Keratinocyte (primary cell): ENCODE results near the gene GUF1. TPM values are rescaled to one million over a fixed set of nuclear protein-coding genes. Genes with fewer than 3 reads are reported as not detected.

Experiments used
- DNase-seq: peaks from one replicate; pipeline ENCODE4 v3.0.0-alpha.2; 2011; ENCODE audit warnings: low read depth, missing footprints, low spot score
- FAIRE-seq: peaks from 2 replicates; lab custom pipeline; 2011; peaks lifted over from hg19 to GRCh38; lab: Jason Lieb, UNC
- H2AFZ ChIP-seq: 2 replicates; pipeline ENCODE4 v1.6.0; 2012; ENCODE audit warnings: low read length, control low read depth, inconsistent platforms; ENCODE audit not compliant: control insufficient read depth
- H3K27ac ChIP-seq: 2 replicates; pipeline ENCODE4 v1.5.1; 2011; ENCODE audit warnings: low read length; ENCODE audit not compliant: control insufficient read depth, insufficient read depth
- H3K27me3 ChIP-seq: 3 replicates; pipeline ENCODE4 v1.6.0; 2011; ENCODE audit warnings: low read length; ENCODE audit not compliant: control insufficient read depth, insufficient read depth; ENCODE audit errors: extremely low read depth
- H3K36me3 ChIP-seq, 2 experiments: 2 replicates in 1 of 2; 3 replicates in 1 of 2; pipeline ENCODE4 v1.5.1; 2011; ENCODE audit warnings: low read length in 2 of 2, mild to moderate bottlenecking in 1 of 2; ENCODE audit not compliant: control insufficient read depth in 2 of 2, insufficient read depth in 2 of 2; ENCODE audit errors: extremely low read depth in 1 of 2
- H3K4me1 ChIP-seq: 3 replicates; pipeline ENCODE4 v1.5.1; 2011; ENCODE audit warnings: low read length; ENCODE audit not compliant: control insufficient read depth, insufficient read depth; ENCODE audit errors: extremely low read depth
- H3K4me2 ChIP-seq: 3 replicates; pipeline ENCODE4 v1.6.0; 2011; ENCODE audit warnings: low read depth, low read length; ENCODE audit not compliant: control insufficient read depth, insufficient read depth; ENCODE audit errors: extremely low read depth
- H3K4me3 ChIP-seq, 3 experiments: fragments of 200-600 bp in 1 of 3; sonication (generic) in 1 of 3; 2 replicates in 2 of 3; 3 replicates in 1 of 3; pipeline ENCODE4 v1.5.1; 2011 to 2016; ENCODE audit warnings: low read length in 3 of 3, mild to moderate bottlenecking in 3 of 3, control low read depth in 2 of 3, inconsistent platforms in 1 of 3, low read depth in 1 of 3, mixed read lengths in 1 of 3, mixed run types in 1 of 3, moderate library complexity in 1 of 3; ENCODE audit not compliant: control insufficient read depth in 2 of 3, insufficient read depth in 2 of 3; ENCODE audit errors: extremely low read depth in 1 of 3
- H3K79me2 ChIP-seq: 2 replicates; pipeline ENCODE4 v1.6.0; 2012; ENCODE audit warnings: low read length; ENCODE audit not compliant: control insufficient read depth, insufficient read depth
- H3K9ac ChIP-seq: 3 replicates; pipeline ENCODE4 v1.6.0; 2011; ENCODE audit warnings: low read length; ENCODE audit not compliant: control insufficient read depth, insufficient read depth; ENCODE audit errors: extremely low read depth
- H3K9me1 ChIP-seq: 3 replicates; pipeline ENCODE4 v1.6.0; 2011; ENCODE audit warnings: low read length; ENCODE audit not compliant: control insufficient read depth, insufficient read depth; ENCODE audit errors: extremely low read depth
- H3K9me3 ChIP-seq: 2 replicates; pipeline ENCODE4 v1.5.1; 2012; ENCODE audit warnings: low read depth, low read length; ENCODE audit not compliant: control insufficient read depth
- H4K20me1 ChIP-seq: 3 replicates; pipeline ENCODE4 v1.6.0; 2011; ENCODE audit warnings: low read length; ENCODE audit not compliant: control insufficient read depth, insufficient read depth; ENCODE audit errors: extremely low read depth
- EZH2 ChIP-seq: IDR thresholded peaks from one replicate; pipeline ENCODE4 v1.6.1; 2012; ENCODE audit warnings: inconsistent platforms, mild to moderate bottlenecking, low read length, moderate library complexity
- dilution Hi-C: fragments of 300-500 bp; cut with MboI; formaldehyde crosslinking; loops from one replicate; pipeline ENCODE4 v1.7.0; 2020; ENCODE audit warnings: low sequenced_read_pairs; ENCODE audit not compliant: extremely low pct_ligation_motif_present
- polyA plus RNA-seq, 5 experiments: library from polyadenylated mRNA; depleted of rRNA in 3 of 5; stranded (reverse) in 3 of 5; stranded (forward) in 1 of 5; unstranded in 1 of 5; fragments of >200 nt; gene quantifications; 1 replicate in 1 of 5; 2 replicates in 3 of 5; 3 replicates in 1 of 5; pipeline versions ENCODE4 v1.2.1 to v1.2.3, GENCODE V29; 2011 to 2012; ENCODE audit warnings: missing spikeins in 2 of 5, low read depth in 1 of 5, low replicate concordance in 1 of 5
- TF ChIP-seq, protein P1 (sequence below), 3 experiments: IDR thresholded peaks in 1 of 3; conservative IDR thresholded peaks in 1 of 3; optimal IDR thresholded peaks in 1 of 3; 2 replicates in 2 of 3; 3 replicates in 1 of 3; pipeline versions ENCODE3 to v1.5.1; 2011; ENCODE audit warnings: low read length in 3 of 3, mild to moderate bottlenecking in 3 of 3, moderate library complexity in 2 of 3, control low read depth in 1 of 3, inconsistent platforms in 1 of 3; ENCODE audit not compliant: insufficient read depth in 2 of 3; ENCODE audit errors: extremely low read depth in 1 of 3

GUF1 gene
- polyA plus RNA-seq, 1 donor (not counting 4 experiments of a cell fraction or from before 2014, with no cell fraction given), result 24.3 TPM

- dilution Hi-C loops, result no loop called here
- Histone ChIP-seq H3K4me1 (no peaks in the 10 kb centered on the region), H3K27me3 (no peaks in the 10 kb centered on the region), H3K9ac (no peak overlapping the region), H3K27ac (no peak overlapping the region), H3K9me1 (no peaks in the 10 kb centered on the region), H3K36me3 (peaks cover under 1 to 8% of the 10 kb centered on the region in 2 experiments), H4K20me1 (no peaks in the 10 kb centered on the region), H3K79me2 (no peaks in the 10 kb centered on the region), H3K4me2 (no peak overlapping the region), H2AFZ (no peak overlapping the region), H3K9me3 (no peaks in the 10 kb centered on the region), H3K4me3 (no peak overlapping the region)
- FAIRE-seq (no peak), DNase-seq (no peak)
- TF ChIP-seq EZH2, result no peak
- TF ChIP-seq, protein P1, sequence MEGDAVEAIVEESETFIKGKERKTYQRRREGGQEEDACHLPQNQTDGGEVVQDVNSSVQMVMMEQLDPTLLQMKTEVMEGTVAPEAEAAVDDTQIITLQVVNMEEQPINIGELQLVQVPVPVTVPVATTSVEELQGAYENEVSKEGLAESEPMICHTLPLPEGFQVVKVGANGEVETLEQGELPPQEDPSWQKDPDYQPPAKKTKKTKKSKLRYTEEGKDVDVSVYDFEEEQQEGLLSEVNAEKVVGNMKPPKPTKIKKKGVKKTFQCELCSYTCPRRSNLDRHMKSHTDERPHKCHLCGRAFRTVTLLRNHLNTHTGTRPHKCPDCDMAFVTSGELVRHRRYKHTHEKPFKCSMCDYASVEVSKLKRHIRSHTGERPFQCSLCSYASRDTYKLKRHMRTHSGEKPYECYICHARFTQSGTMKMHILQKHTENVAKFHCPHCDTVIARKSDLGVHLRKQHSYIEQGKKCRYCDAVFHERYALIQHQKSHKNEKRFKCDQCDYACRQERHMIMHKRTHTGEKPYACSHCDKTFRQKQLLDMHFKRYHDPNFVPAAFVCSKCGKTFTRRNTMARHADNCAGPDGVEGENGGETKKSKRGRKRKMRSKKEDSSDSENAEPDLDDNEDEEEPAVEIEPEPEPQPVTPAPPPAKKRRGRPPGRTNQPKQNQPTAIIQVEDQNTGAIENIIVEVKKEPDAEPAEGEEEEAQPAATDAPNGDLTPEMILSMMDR (optimal IDR thresholded peaks at IDR 0.05 in 1 of 3, IDR thresholded peaks at IDR 0.05 in 1 of 3, conservative IDR thresholded peaks at IDR 0.05 in 1 of 3; ENCODE audit: extremely low read depth in 1 of 3, insufficient read depth in 2 of 3, low read length in 3 of 3), result no peak
Measured at GRCh38 chr4:44700427-44700826, 22.2 kb downstream of the GUF1 start.

DNA sequence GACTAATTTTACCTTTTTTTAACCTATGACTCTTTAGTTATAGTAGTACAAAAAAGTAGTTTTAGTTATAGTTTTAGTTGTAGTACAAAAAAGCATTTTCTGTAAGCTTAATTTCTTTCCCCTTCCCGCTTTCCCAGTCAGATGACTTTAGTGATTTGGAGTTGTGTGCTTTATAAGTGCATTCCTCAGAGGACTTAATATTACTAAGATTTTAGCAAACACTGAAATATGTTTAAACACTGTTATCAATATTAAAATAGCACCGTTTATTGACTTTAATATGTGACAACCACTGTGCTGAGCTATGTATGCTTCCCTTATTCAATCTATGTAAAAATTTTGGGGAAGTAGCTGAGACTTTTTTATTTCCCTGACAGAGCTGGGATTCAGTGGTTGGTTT is 22.8 kb downstream of the GUF1 start:
- FAIRE-seq (no peak), DNase-seq (no peak)

More for the DNA sequence above, 22.8 kb downstream of the GUF1 start:
- Histone ChIP-seq H3K4me2 (no peak overlapping the region), H3K27ac (no peak overlapping the region), H2AFZ (no peak overlapping the region), H3K9me1 (no peaks in the 10 kb centered on the region), H3K9ac (no peak overlapping the region), H4K20me1 (no peaks in the 10 kb centered on the region), H3K36me3 (peaks cover 0 to 8% of the 10 kb centered on the region in 2 experiments), H3K4me1 (no peaks in the 10 kb centered on the region), H3K9me3 (no peaks in the 10 kb centered on the region), H3K79me2 (no peaks in the 10 kb centered on the region), H3K4me3 (no peak overlapping the region), H3K27me3 (no peaks in the 10 kb centered on the region)
- TF ChIP-seq, protein P1 (optimal IDR thresholded peaks at IDR 0.05 in 1 of 3, IDR thresholded peaks at IDR 0.05 in 1 of 3, conservative IDR thresholded peaks at IDR 0.05 in 1 of 3; ENCODE audit: extremely low read depth in 1 of 3, insufficient read depth in 2 of 3, low read length in 3 of 3), result no peak
- TF ChIP-seq EZH2, result no peak
- dilution Hi-C loops, result no loop called here
